Neuronal stem cell (in vitro differentiated cells): ENCODE results near the gene WFDC8.

Experiments
- DNase-seq: peaks from one replicate; pipeline ENCODE4 v3.0.0-alpha.2; 2013; ENCODE audit warnings: low spot score
- H2AFZ ChIP-seq: one replicate; pipeline ENCODE4 v1.6.1; 2013; ENCODE audit warnings: mild to moderate bottlenecking, low read length, inconsistent platforms
- H2AK5ac ChIP-seq: 2 replicates; pipeline ENCODE4 v1.6.1; 2013; ENCODE audit warnings: low read depth, mild to moderate bottlenecking, inconsistent platforms, low read length, moderate library complexity, mixed read lengths
- H2BK120ac ChIP-seq: 2 replicates; pipeline ENCODE4 v1.6.1; 2013; ENCODE audit warnings: low read depth, mild to moderate bottlenecking, inconsistent platforms, low read length, moderate library complexity, mixed read lengths
- H2BK12ac ChIP-seq: one replicate; pipeline ENCODE4 v1.6.1; 2013; ENCODE audit warnings: low read length, inconsistent platforms
- H2BK15ac ChIP-seq: 2 replicates; pipeline ENCODE4 v1.6.1; 2013; ENCODE audit warnings: mild to moderate bottlenecking, low read length, inconsistent platforms, mixed read lengths
- H2BK5ac ChIP-seq: one replicate; pipeline ENCODE4 v1.6.1; 2013; ENCODE audit warnings: inconsistent platforms, mild to moderate bottlenecking, low read length, moderate library complexity
- H3K14ac ChIP-seq: one replicate; pipeline ENCODE4 v1.6.1; 2013; ENCODE audit warnings: low read length, inconsistent platforms
- H3K18ac ChIP-seq: 2 replicates; pipeline ENCODE4 v1.6.1; 2013; ENCODE audit warnings: low read length, inconsistent platforms
- H3K23ac ChIP-seq: 2 replicates; pipeline ENCODE4 v1.6.1; 2013; ENCODE audit warnings: low read depth, mild to moderate bottlenecking, mixed read lengths, low read length, inconsistent platforms; ENCODE audit not compliant: poor library complexity
- H3K27ac ChIP-seq: replicated peaks from 3 replicates; pipeline ENCODE4 v1.5.1; 2013; ENCODE audit warnings: low read length, inconsistent platforms
- H3K27me3 ChIP-seq, 3 experiments: 2 replicates each; pipeline ENCODE4 v1.6.1; 2013; ENCODE audit warnings: low read length in 3 of 3, mild to moderate bottlenecking in 2 of 3, inconsistent platforms in 1 of 3, low read depth in 1 of 3, mixed read lengths in 1 of 3, moderate library complexity in 1 of 3; ENCODE audit not compliant: control insufficient read depth in 3 of 3, insufficient read depth in 3 of 3
- H3K36me3 ChIP-seq, 2 donors: replicated peaks in 1 of 2; 2 replicates each; pipeline ENCODE4 v1.6.1; 2013; ENCODE audit warnings: low read length in 2 of 2; ENCODE audit not compliant: control insufficient read depth in 2 of 2, insufficient read depth in 2 of 2
- H3K4ac ChIP-seq: 2 replicates; pipeline ENCODE4 v1.6.1; 2013; ENCODE audit warnings: inconsistent platforms, mild to moderate bottlenecking, low read length, moderate library complexity
- H3K4me1 ChIP-seq, 2 donors: 1 replicate in 1 of 2; 2 replicates in 1 of 2; pipeline ENCODE4 v1.6.1; 2013; ENCODE audit warnings: low read length in 2 of 2, low read depth in 1 of 2; ENCODE audit not compliant: control insufficient read depth in 2 of 2, insufficient read depth in 1 of 2
- H3K4me2 ChIP-seq: one replicate; pipeline ENCODE4 v1.6.1; 2013; ENCODE audit warnings: mild to moderate bottlenecking, low read length, inconsistent platforms; ENCODE audit not compliant: insufficient read depth, poor library complexity, severe bottlenecking
- H3K4me3 ChIP-seq, 2 donors: 2 replicates each; pipeline ENCODE4 v1.5.1; 2013; ENCODE audit warnings: low read length in 2 of 2, mild to moderate bottlenecking in 2 of 2, inconsistent platforms in 1 of 2, moderate library complexity in 1 of 2
- H3K79me1 ChIP-seq: one replicate; pipeline ENCODE4 v1.6.1; 2013; ENCODE audit warnings: low read depth, mild to moderate bottlenecking, inconsistent platforms, low read length, moderate library complexity
- H3K9ac ChIP-seq: one replicate; pipeline ENCODE4 v1.6.1; 2013; ENCODE audit warnings: mild to moderate bottlenecking, low read depth, low read length, inconsistent platforms; ENCODE audit not compliant: poor library complexity
- H3K9me3 ChIP-seq, 2 donors: replicated peaks in 1 of 2; 2 replicates each; pipeline versions ENCODE3 to v1.6.1; 2013; ENCODE audit warnings: low read length in 2 of 2, mild to moderate bottlenecking in 2 of 2, inconsistent platforms in 1 of 2, low read depth in 1 of 2, mixed read lengths in 1 of 2, moderate library complexity in 1 of 2; ENCODE audit not compliant: control insufficient read depth in 2 of 2, insufficient read depth in 1 of 2
- H4K8ac ChIP-seq: one replicate; pipeline ENCODE4 v1.6.1; 2013; ENCODE audit warnings: low read depth, mild to moderate bottlenecking, inconsistent platforms, low read length, moderate library complexity
- H4K91ac ChIP-seq: one replicate; pipeline ENCODE4 v1.6.1; 2013; ENCODE audit warnings: low read length, low read depth, mild to moderate bottlenecking, inconsistent platforms; ENCODE audit not compliant: poor library complexity
- WGBS, 2 donors: extraction: QIAGEN DNeasy Blood & Tissue Kit; methylation state at CpG; one replicate each; pipeline ENCODE4 v1.1.7; 2013; ENCODE audit warnings: missing lambda C conversion rate in 2 of 2, mixed read lengths in 1 of 2; ENCODE audit not compliant: insufficient read length in 2 of 2, insufficient replicate concordance in 1 of 2; ENCODE audit errors: extremely low coverage in 2 of 2; 5-methylcytosine and 5-hydroxymethylcytosine counted together

WFDC8 gene

GRCh38 chr20:45518282-45518681, 60.8 kb downstream of the WFDC8 start:
- H3K4me3 ChIP-seq: no peak overlapping the region
- no peak overlapping the region for H2BK5ac ChIP-seq
- no peaks in the 10 kb centered on the region for H3K36me3 ChIP-seq
- no peak overlapping the region for H4K91ac ChIP-seq
- no peak overlapping the region for H2AFZ ChIP-seq
- no peak overlapping the region for H2AK5ac ChIP-seq
- DNase-seq: no peak
- no peak overlapping the region for H2BK12ac ChIP-seq
- H2BK15ac ChIP-seq: no peak overlapping the region
- H3K79me1 ChIP-seq: no peaks in the 10 kb centered on the region
- H3K4ac ChIP-seq: no peak overlapping the region
- WGBS, 2 donors: no CpG with 5 or more reads among the region's 2 CpGs
- peaks cover 0 to 8% (median 0%) of the 10 kb centered on the region in 3 experiments for H3K27me3 ChIP-seq
- H3K9me3 ChIP-seq: no peaks in the 10 kb centered on the region
- no peak overlapping the region for H3K23ac ChIP-seq
- no peak overlapping the region for H3K4me2 ChIP-seq
- no peak overlapping the region for H2BK120ac ChIP-seq
- H3K18ac ChIP-seq: no peak overlapping the region
- no peak overlapping the region for H3K9ac ChIP-seq
- no peak overlapping the region for H3K14ac ChIP-seq
- no peak overlapping the region for H3K27ac ChIP-seq
- no peak overlapping the region for H4K8ac ChIP-seq
- H3K4me1 ChIP-seq: no peaks in the 10 kb centered on the region

- Histone ChIP-seq H3K79me1 (no peaks in the 10 kb centered on the region), H2AK5ac (no peak within 1 kb of the TSS), H3K14ac (no peak within 1 kb of the TSS), H2BK12ac (no peak within 1 kb of the TSS), H3K27me3 (peaks cover 0 to 14% (median 0%) of the 10 kb centered on the region in 3 experiments), H3K4me2 (no peak within 1 kb of the TSS), H4K91ac (no peak within 1 kb of the TSS), H2BK15ac (no peak within 1 kb of the TSS), H3K4ac (no peak within 1 kb of the TSS), H3K4me1 (no peaks in the 10 kb centered on the region), H2AFZ (no peak within 1 kb of the TSS), H3K4me3 (no peak within 1 kb of the TSS), H4K8ac (no peak within 1 kb of the TSS), H3K9me3 (no peaks in the 10 kb centered on the region), H2BK120ac (no peak within 1 kb of the TSS), H3K23ac (no peak within 1 kb of the TSS), H3K36me3 (no peaks in the 10 kb centered on the region), H3K18ac (no peak within 1 kb of the TSS), H2BK5ac (no peak within 1 kb of the TSS), H3K27ac (no peak within 1 kb of the TSS), H3K9ac (no peak within 1 kb of the TSS)
- no peak for DNase-seq
- WGBS, 2 donors: no CpG with 5 or more reads among the region's 5 CpGs
Measured at GRCh38 chr20:45515147-45515913, 63.8 kb downstream of the WFDC8 start, which contains the start of gene SPINT3. Gene SPINT3, minus strand, starts transcription at chr20:45515622. Its CDS starts 14 bp downstream, at chr20:45515608.

- H2BK12ac ChIP-seq: no peak overlapping the region
- no peak overlapping the region for H2AFZ ChIP-seq
- H3K9ac ChIP-seq: no peak overlapping the region
- no peak overlapping the region for H3K4me3 ChIP-seq
- H2AK5ac ChIP-seq: no peak overlapping the region
- H4K91ac ChIP-seq: no peak overlapping the region
- H3K79me1 ChIP-seq: no peaks in the 10 kb centered on the region
- peaks cover 0 to 21% (median 0%) of the 10 kb centered on the region in 3 experiments for H3K27me3 ChIP-seq
- no peak overlapping the region for H2BK15ac ChIP-seq
- no peak overlapping the region for H4K8ac ChIP-seq
- no peak overlapping the region for H2BK5ac ChIP-seq
- no CpG with 5 or more reads among the region's 5 CpGs for WGBS, 2 donors
- no peak for DNase-seq
- no peak overlapping the region for H3K23ac ChIP-seq
- H3K18ac ChIP-seq: no peak overlapping the region
- no peak overlapping the region for H3K27ac ChIP-seq
- no peak overlapping the region for H2BK120ac ChIP-seq
- H3K4me2 ChIP-seq: no peak overlapping the region
- no peak overlapping the region for H3K14ac ChIP-seq
- no peaks in the 10 kb centered on the region for H3K9me3 ChIP-seq
- no peak overlapping the region for H3K4ac ChIP-seq
- no peaks in the 10 kb centered on the region for H3K36me3 ChIP-seq
- no peaks in the 10 kb centered on the region for H3K4me1 ChIP-seq
Measured at GRCh38 chr20:45510242-45510862, 68.7 kb downstream of the WFDC8 start.

GRCh38 chr20:45509091-45509490, 70.0 kb downstream of the WFDC8 start:
- Histone ChIP-seq H3K27me3 (peaks cover 0 to 20% (median 0%) of the 10 kb centered on the region in 3 experiments), H3K9ac (no peak overlapping the region), H3K18ac (no peak overlapping the region), H2AFZ (no peak overlapping the region), H3K9me3 (no peaks in the 10 kb centered on the region), H3K4me3 (no peak overlapping the region), H3K4me1 (no peaks in the 10 kb centered on the region), H2BK120ac (no peak overlapping the region), H3K14ac (no peak overlapping the region), H3K23ac (no peak overlapping the region), H4K91ac (no peak overlapping the region), H4K8ac (no peak overlapping the region), H3K36me3 (no peaks in the 10 kb centered on the region), H3K4ac (no peak overlapping the region), H3K4me2 (no peak overlapping the region), H2BK5ac (no peak overlapping the region), H2AK5ac (no peak overlapping the region), H2BK12ac (no peak overlapping the region), H3K27ac (no peak overlapping the region), H2BK15ac (no peak overlapping the region), H3K79me1 (no peaks in the 10 kb centered on the region)
- no peak for DNase-seq
- WGBS, 2 donors: no CpG with 5 or more reads among the region's 4 CpGs
